Measurements from ENCODE around the gene GUCY1A2.
"Not testable (repeated sequence)": the region's sequence is repeated elsewhere in the genome, so short reads cannot be mapped to it uniquely, and the experiment has no call there.

The GUCY1A2 gene

DNA sequence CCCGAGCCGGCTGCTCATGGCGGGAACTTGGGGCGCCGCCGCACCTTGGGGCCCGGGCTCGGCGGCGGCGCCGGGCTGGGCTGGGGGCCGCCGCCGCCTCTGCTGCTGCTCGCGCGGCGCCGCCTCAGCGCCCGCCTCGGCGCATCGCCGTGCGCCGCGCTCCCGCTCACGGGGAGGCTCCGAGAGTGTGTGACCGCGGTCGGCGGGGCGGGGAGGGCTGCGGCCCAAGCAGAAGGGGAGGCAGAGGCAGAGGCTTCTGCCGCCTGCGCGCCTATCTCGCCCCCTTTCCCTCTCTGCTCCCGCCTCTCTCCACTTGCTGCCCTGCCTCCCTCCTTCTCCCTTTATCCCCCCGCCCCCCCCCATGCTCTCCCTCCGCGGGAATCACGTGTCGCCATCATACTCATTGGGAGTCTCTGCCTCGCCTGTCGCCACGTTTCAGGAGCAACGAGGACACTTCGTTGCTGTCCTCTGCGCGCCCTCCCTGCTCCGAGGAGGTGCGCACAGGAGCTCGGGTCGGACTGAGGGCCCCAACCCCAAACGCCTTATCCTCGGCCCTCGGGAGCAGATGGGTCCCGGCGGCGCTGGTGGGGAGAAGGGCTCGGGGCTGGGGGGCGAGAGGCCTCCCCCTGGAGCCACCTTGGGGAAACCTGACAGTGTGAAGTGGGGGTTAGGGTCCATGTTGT, at the start of gene GUCY1A2:
GUCY1A2 (minus strand) TSS at position 258 of the 683 bp plus-strand sequence. CDS start 421 bp downstream, outside the sequence.
- Histone ChIP-seq H3K4me3 (ENCODE audit: low read length) (peak within 1 kb of the TSS; percentile 56), H3K27me3 (ENCODE audit: insufficient read depth, low read length) (no peaks in the 10 kb centered on the region), H2AFZ (ENCODE audit: low read depth, low read length) (peak within 1 kb of the TSS; percentile 99), H3K36me3 (ENCODE audit: insufficient read depth, low read length) (no peaks in the 10 kb centered on the region), H3K4me1 (ENCODE audit: insufficient read depth, low read length) (peaks cover 26% of the 10 kb centered on the region), H3K9me3 (ENCODE audit: low read length) (no peaks in the 10 kb centered on the region)

GRCh38 chr11:107054391-107054790, 36.1 kb upstream of the GUCY1A2 start:
- no peak overlapping the region for H3K4me3 ChIP-seq (ENCODE audit: low read length)
- no peaks in the 10 kb centered on the region for H3K36me3 ChIP-seq (ENCODE audit: insufficient read depth, low read length)
- H3K9me3 ChIP-seq (ENCODE audit: low read length) = peaks cover 5% of the 10 kb centered on the region
- no peak overlapping the region for H2AFZ ChIP-seq (ENCODE audit: low read depth, low read length)
- H3K27me3 ChIP-seq (ENCODE audit: insufficient read depth, low read length) = no peaks in the 10 kb centered on the region
- no peaks in the 10 kb centered on the region for H3K4me1 ChIP-seq (ENCODE audit: insufficient read depth, low read length)

DNA sequence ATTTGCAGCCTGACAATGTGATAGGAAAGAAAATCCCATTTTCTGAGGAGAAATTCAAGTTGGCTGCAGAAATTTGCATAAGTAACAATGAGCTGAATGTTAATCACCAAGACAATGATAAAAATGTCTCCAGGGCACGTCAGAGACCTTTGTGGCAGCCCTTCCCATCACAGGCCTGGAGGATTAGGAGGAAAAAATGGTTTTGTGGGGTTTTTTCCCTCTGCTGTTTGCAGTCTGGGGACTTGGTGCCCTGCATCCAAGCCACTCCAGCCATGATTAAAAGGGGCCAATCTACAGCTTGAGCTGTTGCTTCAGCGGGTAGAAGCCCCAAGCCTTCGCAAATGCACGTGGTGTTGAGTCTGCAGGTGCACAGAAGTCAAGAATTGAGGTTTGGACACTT, 33.1 kb upstream of the GUCY1A2 start:
- H3K9me3 ChIP-seq (ENCODE audit: low read length); H3K27me3 ChIP-seq (ENCODE audit: insufficient read depth, low read length); H3K4me3 ChIP-seq (ENCODE audit: low read length); H3K4me1 ChIP-seq (ENCODE audit: insufficient read depth, low read length); H2AFZ ChIP-seq (ENCODE audit: low read depth, low read length); H3K36me3 ChIP-seq (ENCODE audit: insufficient read depth, low read length): not testable (repeated sequence)

DNA sequence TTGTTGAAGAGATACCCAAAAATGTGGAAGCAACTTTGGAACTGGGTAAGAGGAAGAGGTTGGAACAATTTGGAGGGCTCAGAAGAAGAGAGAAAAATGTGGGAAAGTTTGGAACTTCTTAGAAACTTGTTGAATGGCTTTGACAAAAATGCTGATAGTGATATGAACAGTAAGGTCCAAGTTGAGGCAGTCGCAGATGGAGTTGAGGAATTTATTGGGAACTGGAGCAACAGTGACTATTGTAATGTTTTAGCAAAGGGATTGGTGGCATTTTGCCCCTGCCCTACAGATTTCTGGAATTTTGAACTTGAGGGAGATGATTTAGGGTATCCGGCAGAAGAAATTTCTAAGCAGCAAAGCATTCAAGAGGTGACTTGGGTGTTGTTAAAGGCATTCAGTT, 32.6 kb upstream of the GUCY1A2 start:
- not testable (repeated sequence) for H3K27me3 ChIP-seq (ENCODE audit: insufficient read depth, low read length); H3K9me3 ChIP-seq (ENCODE audit: low read length); H3K4me1 ChIP-seq (ENCODE audit: insufficient read depth, low read length); H3K36me3 ChIP-seq (ENCODE audit: insufficient read depth, low read length); H3K4me3 ChIP-seq (ENCODE audit: low read length); H2AFZ ChIP-seq (ENCODE audit: low read depth, low read length)

GRCh38 chr11:107050121-107050520, 31.8 kb upstream of the GUCY1A2 start:
- Histone ChIP-seq H3K9me3 (ENCODE audit: low read length) (peaks cover 5% of the 10 kb centered on the region), H3K4me1 (ENCODE audit: insufficient read depth, low read length) (no peaks in the 10 kb centered on the region), H2AFZ (ENCODE audit: low read depth, low read length) (no peak overlapping the region), H3K36me3 (ENCODE audit: insufficient read depth, low read length) (no peaks in the 10 kb centered on the region), H3K4me3 (ENCODE audit: low read length) (no peak overlapping the region), H3K27me3 (ENCODE audit: insufficient read depth, low read length) (no peaks in the 10 kb centered on the region)

GRCh38 chr11:107044503-107044902, 26.2 kb upstream of the GUCY1A2 start:
- Histone ChIP-seq H3K4me1 (ENCODE audit: insufficient read depth, low read length) (peaks cover 3% of the 10 kb centered on the region), H3K9me3 (ENCODE audit: low read length) (no peaks in the 10 kb centered on the region), H3K27me3 (ENCODE audit: insufficient read depth, low read length) (no peaks in the 10 kb centered on the region), H3K36me3 (ENCODE audit: insufficient read depth, low read length) (no peaks in the 10 kb centered on the region), H2AFZ (ENCODE audit: low read depth, low read length) (no peak overlapping the region), H3K4me3 (ENCODE audit: low read length) (no peak overlapping the region)

- no peak overlapping the region for H3K4me3 ChIP-seq (ENCODE audit: low read length)
- no peaks in the 10 kb centered on the region for H3K9me3 ChIP-seq (ENCODE audit: low read length)
- no peak overlapping the region for H2AFZ ChIP-seq (ENCODE audit: low read depth, low read length)
- H3K4me1 ChIP-seq (ENCODE audit: insufficient read depth, low read length) = peaks cover 3% of the 10 kb centered on the region
- H3K27me3 ChIP-seq (ENCODE audit: insufficient read depth, low read length) = no peaks in the 10 kb centered on the region
- no peaks in the 10 kb centered on the region for H3K36me3 ChIP-seq (ENCODE audit: insufficient read depth, low read length)
Observed at GRCh38 chr11:107043242-107044006, 25.1 kb upstream of the GUCY1A2 start.

GRCh38 chr11:107042748-107043147, 24.5 kb upstream of the GUCY1A2 start:
- Histone ChIP-seq H3K4me3 (ENCODE audit: low read length) (no peak overlapping the region), H2AFZ (ENCODE audit: low read depth, low read length) (no peak overlapping the region), H3K27me3 (ENCODE audit: insufficient read depth, low read length) (no peaks in the 10 kb centered on the region), H3K4me1 (ENCODE audit: insufficient read depth, low read length) (peaks cover 3% of the 10 kb centered on the region), H3K36me3 (ENCODE audit: insufficient read depth, low read length) (no peaks in the 10 kb centered on the region), H3K9me3 (ENCODE audit: low read length) (no peaks in the 10 kb centered on the region)

- Histone ChIP-seq H3K4me3 (ENCODE audit: low read length) (no peak overlapping the region), H3K27me3 (ENCODE audit: insufficient read depth, low read length) (no peaks in the 10 kb centered on the region)
Observed at GRCh38 chr11:107041088-107041444, 22.8 kb upstream of the GUCY1A2 start.

GRCh38 chr11:107040433-107041087, 22.3 kb upstream of the GUCY1A2 start:
- Histone ChIP-seq H3K27me3 (ENCODE audit: insufficient read depth, low read length) (no peaks in the 10 kb centered on the region), H3K36me3 (ENCODE audit: insufficient read depth, low read length) (no peaks in the 10 kb centered on the region), H3K9me3 (ENCODE audit: low read length) (no peaks in the 10 kb centered on the region), H3K4me3 (ENCODE audit: low read length) (no peak overlapping the region), H3K4me1 (ENCODE audit: insufficient read depth, low read length) (peaks cover 3% of the 10 kb centered on the region), H2AFZ (ENCODE audit: low read depth, low read length) (no peak overlapping the region)

More at GRCh38 chr11:107041088-107041444, 22.8 kb upstream of the GUCY1A2 start:
- Histone ChIP-seq H3K9me3 (ENCODE audit: low read length) (no peaks in the 10 kb centered on the region), H3K4me1 (ENCODE audit: insufficient read depth, low read length) (peaks cover 3% of the 10 kb centered on the region), H2AFZ (ENCODE audit: low read depth, low read length) (no peak overlapping the region), H3K36me3 (ENCODE audit: insufficient read depth, low read length) (no peaks in the 10 kb centered on the region)

GRCh38 chr11:107025673-107026072, 7.4 kb upstream of the GUCY1A2 start:
- H3K9me3 ChIP-seq (ENCODE audit: low read length) = no peaks in the 10 kb centered on the region
- no peaks in the 10 kb centered on the region for H3K4me1 ChIP-seq (ENCODE audit: insufficient read depth, low read length)
- no peak overlapping the region for H2AFZ ChIP-seq (ENCODE audit: low read depth, low read length)
- no peaks in the 10 kb centered on the region for H3K36me3 ChIP-seq (ENCODE audit: insufficient read depth, low read length)
- H3K27me3 ChIP-seq (ENCODE audit: insufficient read depth, low read length) = no peaks in the 10 kb centered on the region
- H3K4me3 ChIP-seq (ENCODE audit: low read length) = no peak overlapping the region

GRCh38 chr11:107020594-107020993, 2.3 kb upstream of the GUCY1A2 start:
- Histone ChIP-seq H3K9me3 (ENCODE audit: low read length) (no peaks in the 10 kb centered on the region), H2AFZ (ENCODE audit: low read depth, low read length) (no peak overlapping the region), H3K27me3 (ENCODE audit: insufficient read depth, low read length) (no peaks in the 10 kb centered on the region), H3K4me1 (ENCODE audit: insufficient read depth, low read length) (peaks cover 23% of the 10 kb centered on the region), H3K4me3 (ENCODE audit: low read length) (no peak overlapping the region), H3K36me3 (ENCODE audit: insufficient read depth, low read length) (no peaks in the 10 kb centered on the region)

DNA sequence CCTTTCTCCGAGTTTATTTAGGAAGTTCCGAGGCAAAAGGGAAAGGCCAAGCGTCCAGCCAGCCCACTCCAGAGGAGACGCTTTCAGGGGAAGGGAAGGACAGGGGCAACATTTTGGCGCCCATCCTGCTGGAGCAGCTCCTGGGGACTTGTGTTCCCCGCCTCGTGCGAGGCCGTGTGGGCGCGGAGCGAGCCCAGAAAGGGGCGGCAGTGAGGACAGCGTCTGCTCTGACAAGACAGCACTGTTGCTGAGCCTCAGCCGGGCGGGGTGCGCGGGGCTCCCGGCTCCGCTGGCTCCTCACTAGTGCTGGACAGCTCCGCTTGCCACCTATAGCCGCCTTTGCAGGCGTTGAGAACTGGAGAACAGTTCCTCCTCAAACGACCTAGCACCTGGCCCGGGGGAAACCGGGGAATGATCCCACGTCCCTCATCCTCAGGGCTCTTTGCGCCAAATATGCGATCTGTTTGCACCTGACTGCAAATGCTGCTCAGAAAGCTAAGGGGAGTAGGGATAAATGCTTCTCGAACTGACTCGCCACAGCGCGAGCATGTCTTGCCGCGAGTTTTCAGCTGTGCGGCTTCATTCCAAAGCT, 722 bp upstream of the GUCY1A2 start:
- H2AFZ ChIP-seq (ENCODE audit: low read depth, low read length) = peak overlapping the region; percentile 99
- H3K36me3 ChIP-seq (ENCODE audit: insufficient read depth, low read length) = no peaks in the 10 kb centered on the region
- H3K9me3 ChIP-seq (ENCODE audit: low read length) = no peaks in the 10 kb centered on the region
- H3K4me3 ChIP-seq (ENCODE audit: low read length) = peak overlapping the region; percentile 56
- no peaks in the 10 kb centered on the region for H3K27me3 ChIP-seq (ENCODE audit: insufficient read depth, low read length)
- H3K4me1 ChIP-seq (ENCODE audit: insufficient read depth, low read length) = peaks cover 26% of the 10 kb centered on the region
